HK-2 (cell line): ENCODE data around the gene POLR3C.
A peak's percentile ranks its signal among the peaks of the same experiment; 100 is the strongest.
"Not testable (repeated sequence)": the region's sequence is repeated elsewhere in the genome, so short reads cannot be mapped to it uniquely, and the experiment has no call there.

Experiments used
- DNase-seq: peaks from one replicate; pipeline ENCODE4 v3.0.0-alpha.2; 2018; ENCODE audit not compliant: unreplicated experiment

POLR3C gene, protein sequence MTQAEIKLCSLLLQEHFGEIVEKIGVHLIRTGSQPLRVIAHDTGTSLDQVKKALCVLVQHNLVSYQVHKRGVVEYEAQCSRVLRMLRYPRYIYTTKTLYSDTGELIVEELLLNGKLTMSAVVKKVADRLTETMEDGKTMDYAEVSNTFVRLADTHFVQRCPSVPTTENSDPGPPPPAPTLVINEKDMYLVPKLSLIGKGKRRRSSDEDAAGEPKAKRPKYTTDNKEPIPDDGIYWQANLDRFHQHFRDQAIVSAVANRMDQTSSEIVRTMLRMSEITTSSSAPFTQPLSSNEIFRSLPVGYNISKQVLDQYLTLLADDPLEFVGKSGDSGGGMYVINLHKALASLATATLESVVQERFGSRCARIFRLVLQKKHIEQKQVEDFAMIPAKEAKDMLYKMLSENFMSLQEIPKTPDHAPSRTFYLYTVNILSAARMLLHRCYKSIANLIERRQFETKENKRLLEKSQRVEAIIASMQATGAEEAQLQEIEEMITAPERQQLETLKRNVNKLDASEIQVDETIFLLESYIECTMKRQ

DNA sequence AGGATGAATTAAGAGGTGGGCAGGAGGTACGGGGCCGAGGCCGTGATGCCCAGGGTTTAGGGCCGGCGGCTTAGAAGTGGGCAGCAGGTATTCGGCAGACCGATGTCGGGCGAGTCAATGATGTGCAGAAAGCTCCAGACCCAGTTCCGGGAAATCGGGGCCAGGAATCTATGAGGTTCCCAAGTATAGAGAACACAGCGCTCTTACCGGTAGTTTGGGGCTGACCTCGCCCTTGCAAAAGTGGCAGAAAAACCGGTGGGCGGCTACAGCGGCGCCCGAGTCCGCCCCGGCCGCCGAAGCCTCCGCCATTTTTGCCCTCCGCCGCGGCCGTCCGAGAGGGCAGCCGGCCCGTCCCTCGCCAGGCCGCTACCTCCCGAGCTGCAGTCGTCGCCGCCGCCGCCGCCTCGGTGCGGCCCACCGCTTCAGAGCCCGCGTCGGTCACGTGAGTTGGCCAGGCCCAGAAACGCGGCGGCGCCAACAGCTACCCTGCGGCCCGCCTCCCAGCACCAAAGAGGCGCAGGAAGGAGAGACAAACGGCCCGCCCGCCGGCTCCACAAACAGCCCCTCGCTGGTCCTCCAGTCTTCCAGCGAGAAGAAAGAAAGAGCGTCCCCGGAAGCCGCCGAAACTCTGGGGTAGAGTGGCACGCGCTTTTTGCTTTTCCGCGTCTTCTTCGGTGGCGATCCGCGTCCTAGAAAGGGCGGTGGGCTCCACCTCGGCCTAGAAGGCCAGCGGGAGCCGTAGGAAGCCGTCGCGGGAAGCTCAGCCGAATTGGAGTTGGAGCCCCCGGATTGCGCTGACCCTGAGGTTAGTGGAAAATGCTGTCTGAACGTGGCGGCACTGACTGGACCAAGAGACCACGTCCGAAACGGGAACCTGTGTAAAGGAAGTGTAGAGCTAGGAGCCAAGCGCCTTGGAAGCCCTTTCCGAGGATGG lies at the start of gene POLR3C, which contains the start of gene RNF115:
POLR3C (plus strand) TSS at position 636 of the 934 bp plus-strand sequence. CDS start 1,577 bp downstream, outside the sequence.
RNF115 (minus strand) TSS at position 531 of the 934 bp plus-strand sequence; CDS start at position 309, 222 bp downstream.
- DNase-seq: peak; percentile 93

DNA sequence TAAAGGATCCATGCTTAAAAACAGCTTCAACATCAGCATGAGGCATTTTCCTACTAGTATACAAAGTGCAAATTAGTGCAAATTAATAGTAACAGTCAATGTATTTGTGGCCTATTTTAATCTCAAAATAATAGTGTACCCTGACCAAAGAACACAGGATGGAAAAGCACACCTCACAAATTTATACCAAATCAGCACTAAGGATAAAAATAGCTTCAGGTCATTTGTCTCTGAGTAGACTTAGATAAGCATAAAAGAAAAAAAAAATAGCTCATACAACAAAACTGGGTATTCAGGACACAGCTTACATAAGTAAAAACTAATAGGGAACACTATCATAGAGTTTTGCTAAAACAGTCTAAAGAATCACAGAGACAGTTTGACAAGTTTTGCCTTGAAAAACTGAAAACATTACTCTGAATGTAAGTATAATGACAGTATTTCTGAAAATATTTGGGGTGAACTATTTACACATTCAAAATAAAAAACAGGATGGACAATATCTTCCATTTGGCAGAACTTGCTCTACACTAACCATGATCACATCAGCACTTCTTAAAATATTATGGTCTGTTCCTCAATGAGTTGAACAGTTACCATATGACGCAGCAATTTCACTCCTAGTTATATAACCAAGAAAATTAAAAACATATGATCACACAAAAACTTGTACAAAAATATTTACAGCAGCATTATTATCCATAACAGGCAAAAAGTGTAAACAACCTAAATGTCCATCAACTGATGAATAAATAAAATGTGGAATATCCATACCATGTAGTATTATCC lies 46.4 kb upstream of the POLR3C start:
- DNase-seq: no peak

DNA sequence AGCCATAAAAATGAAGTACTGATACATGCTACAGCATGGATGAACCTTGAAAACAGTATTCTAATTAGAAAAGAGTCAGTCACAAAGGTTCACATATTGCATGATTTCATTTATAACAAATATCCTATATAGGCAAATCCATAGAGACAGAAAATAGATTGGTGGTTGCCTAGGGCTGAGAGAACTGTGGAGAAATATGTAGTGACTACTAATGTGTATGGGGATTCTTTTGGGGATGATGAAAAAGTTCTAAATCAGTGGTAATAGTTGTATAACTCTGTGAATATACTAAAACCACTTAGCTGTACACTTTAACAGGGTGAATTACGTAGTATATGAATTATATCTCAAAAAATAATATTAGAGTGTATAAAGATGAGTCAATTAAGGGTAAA lies 45.9 kb upstream of the POLR3C start:
- no peak for DNase-seq

DNA sequence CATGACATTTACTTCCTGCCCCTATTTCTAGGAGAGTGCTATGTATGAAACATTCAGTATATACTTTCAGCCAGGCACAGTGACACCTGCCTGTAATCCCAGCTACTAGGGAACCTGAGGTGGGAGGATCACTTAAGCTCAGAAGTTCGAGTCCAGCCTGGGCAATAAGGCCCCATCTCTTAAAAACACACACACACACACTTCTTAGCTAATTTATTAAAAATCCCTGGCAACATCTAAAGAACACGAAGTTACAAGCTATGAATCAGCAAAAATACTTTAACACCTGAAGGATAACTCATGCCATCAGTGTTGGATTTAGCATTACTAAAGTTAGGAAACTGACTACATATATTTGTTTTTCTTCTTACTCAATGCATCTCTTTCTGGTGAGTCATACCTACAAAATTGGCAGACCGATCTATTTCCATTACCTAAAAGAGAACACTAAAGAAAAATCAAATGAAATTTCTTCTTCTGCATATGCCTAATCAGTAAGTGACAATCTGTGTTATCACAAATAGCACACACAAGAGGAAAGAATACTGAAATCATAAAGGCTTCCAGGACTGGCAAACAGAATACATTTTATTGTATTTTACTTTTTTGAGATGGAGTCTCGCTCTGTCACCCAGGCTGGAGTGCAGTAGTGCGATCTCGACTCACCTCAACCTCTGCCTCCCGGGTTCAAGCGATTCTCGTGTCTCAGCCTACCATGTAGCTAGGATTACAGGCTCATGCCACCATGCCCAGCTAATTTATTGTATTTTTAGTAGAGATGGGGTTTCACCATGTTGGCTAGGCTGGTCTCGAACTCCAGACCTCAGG lies 41.5 kb upstream of the POLR3C start:
- peak; percentile 39 for DNase-seq

DNA sequence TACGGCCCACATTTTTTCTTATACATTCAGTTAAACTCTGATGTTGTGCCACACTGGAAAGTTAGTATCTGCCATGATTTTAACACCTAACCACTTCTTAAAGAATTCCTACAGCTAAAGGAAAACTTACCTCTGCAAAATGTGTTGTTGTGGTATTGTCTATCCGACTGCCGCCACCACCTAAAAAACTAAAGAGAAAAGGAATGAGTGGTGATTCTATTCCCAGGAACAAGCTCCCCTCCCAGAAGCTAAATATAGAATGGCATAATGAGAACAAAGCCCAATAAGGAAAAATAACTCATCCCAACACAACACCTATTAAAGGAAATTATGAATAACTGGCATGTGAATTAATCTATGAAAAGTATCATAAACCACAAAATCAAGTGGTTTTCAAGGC lies 39.6 kb upstream of the POLR3C start:
- DNase-seq: no peak

DNA sequence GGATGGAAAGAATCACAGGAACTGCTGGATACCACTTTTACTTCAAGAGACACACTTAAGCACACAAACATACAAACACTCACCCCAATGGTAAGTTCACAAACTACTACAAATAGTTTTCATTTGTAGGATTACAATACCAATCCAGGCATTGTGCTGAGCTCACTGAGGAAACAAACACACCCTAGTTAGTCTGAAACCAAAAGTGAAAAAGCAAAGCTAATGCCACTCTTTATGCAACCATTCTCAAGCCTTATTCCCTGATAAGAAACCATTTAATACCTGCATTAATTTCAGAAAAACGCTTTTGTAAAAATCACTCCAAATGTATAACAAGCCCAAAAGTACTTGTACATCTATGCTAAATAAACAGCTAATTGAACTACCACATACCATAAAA lies 38.5 kb upstream of the POLR3C start:
- no peak for DNase-seq

DNA sequence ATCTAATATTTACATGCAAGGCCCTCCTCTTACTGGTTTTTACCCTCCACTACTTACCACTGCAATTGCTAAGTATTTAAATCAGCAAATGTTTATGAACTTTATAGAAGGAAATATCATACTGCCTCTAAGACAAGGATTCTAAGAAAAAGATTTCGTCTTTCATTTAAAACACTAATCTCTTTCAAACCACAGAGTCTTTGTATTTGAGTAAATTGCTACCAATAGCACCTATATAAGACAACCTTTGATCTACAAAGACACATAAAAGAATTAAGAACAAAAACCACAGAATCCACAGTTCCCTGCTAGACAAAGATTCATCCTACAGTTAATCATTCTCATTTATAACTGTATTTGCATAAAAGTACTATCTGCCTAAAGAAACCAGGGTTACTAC lies 37.7 kb upstream of the POLR3C start:
- no peak for DNase-seq

DNA sequence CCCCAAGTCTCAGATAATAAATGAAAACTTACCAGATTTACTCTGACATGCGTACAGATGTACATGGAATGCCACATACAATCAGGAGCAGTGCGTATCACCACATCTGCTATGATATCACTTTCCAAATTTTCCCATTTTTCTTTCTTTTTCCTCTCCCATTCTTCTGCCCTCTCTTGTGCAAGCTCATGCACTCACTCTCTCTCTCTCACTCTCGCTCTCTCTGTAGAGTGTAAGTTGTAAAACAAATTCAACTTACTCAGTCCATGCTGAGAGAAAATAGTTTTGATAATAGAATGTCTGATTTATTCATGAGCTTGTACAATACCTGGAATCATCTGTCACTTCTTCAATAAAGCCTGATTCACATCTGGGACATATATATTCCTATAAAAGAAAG lies 35.4 kb upstream of the POLR3C start:
- no peak for DNase-seq

DNA sequence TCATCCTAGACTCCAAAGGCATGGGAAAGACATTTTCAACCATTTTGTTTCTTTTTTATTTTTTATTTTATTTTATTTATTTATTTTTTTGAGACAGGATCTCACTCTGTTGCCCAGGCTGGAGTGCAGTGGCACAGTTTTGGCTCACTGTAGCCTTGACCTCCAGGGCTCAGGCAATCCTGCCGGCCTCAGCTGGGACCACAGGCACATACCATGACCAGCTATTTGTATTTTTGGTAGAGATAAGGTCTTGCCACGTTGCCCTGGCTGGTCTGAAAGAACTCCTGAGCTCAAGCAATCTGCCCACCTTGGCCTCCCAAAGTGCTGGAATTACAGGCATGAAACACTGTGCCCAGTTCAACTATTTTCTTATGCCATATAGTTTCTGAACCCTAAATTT lies 32.1 kb upstream of the POLR3C start:
- not testable (repeated sequence) for DNase-seq

DNA sequence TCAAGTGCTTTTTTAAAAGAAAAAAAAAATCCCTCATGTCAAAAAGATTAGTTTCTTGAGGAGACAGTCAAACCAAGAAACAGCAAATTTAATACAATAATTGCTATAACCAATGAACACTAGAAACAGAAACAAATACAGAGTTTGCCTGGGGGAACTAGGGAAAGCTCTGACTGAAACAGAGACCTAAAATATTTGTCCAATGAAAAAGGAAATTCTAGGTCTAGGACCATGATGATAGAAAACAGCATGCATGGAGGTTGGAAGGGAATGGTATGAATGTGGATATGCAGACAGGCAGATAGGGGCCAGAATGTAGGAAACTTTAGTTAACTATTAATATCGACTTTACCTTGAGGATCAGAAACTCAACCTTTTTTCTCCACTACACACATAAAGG lies 31.5 kb upstream of the POLR3C start:
- no peak for DNase-seq

DNA sequence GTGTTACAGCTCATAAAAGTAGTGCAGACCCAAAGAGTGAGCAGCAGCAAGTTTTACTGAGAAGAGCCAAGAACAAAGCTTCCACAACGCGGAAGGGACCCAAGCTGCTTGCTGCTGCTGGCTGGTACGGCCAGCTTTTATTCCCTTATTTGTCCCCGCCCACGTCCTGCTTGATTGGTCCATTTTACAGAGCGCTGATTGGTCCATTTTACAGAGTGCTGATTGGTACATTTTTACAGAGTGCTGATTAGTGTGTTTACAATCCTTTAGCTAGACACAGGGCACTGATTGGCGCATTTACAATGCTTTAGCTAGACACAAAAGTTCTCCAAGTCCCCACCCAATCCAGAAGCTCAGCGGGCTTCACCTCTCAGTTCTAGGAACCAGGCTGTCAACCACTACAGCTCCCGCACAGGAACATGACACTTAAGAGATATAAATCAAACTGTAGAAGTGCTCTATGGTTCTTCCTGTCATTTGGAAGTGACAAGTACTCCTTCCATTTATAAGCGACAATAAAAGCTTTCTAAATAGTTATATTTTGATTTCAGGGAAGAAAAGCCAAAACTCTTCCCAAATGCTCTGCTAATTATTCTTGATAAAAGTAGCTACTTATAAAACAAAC lies 28.6 kb upstream of the POLR3C start:
- no peak for DNase-seq

DNA sequence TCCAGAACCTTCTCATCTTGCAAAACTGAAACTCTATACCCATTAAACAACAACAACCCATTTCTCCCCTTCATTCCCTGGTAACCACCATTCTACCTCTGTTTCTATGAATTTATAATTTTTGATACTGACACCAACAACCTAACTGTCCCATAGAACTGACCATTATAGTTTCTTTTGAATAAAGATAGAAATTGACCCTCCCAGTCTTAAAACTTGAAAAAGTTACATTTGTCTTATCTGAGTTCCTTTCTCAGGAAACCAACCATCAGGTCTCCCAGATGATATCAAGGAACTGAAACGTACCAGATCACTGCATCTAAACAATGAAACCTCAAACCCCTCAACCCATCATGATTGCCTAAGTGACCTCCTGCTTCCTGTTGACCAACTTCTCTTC lies 27.2 kb upstream of the POLR3C start:
- DNase-seq: no peak

DNA sequence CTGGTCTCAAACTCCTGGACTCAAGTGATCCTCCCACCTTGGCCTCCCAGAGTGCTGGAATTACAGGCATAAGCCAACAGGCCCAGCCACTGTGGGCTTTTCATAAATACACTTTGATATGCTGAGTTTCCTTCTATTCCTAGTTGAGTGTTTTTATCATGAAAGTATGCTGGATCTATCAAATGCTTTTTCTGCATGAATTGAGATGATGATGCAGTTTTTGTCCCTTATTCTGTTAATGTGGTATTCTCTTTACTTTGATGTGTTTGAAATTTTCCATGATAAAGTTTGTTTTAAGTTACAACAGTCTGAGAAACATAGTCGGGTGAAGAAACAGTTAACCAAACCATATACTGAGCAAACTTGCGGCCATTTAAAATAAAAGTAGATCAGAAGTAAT lies 24.2 kb upstream of the POLR3C start:
- DNase-seq: no peak

DNA sequence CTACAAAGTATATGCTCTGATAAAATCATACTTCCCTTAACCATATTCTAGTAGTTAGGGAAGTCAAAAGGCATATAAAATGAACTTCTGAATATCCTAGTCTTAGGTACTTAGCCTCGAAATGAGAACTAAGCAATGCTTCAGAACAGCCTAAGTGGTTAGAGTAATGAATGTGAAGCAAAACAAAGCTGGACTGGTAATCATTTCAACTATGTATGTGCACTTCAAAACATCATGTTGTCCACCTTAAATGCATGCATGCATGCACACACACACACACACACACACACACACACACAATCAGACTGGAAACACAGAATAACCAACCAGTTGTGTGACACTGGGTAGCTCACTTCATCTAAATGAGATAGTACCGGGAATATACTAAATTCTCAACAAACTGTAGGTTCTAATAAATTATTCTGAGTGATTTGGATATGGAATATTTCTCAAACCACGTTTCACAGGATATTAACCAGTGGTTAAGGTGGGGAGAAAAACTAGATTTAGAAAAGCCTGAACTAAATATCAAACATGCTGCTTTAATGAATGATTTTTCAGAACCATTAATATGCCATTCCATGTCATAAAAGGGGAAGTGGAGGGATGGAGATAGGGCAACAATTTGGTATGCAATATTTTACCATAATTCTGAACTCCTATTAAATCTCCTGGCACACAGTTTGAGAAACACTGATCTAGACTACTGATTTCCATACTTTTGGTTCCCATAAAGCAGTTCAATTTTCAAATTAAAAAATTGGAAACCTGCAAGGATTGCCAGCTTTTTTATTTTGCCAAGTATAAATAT lies 19.6 kb upstream of the POLR3C start:
- DNase-seq: no peak

DNA sequence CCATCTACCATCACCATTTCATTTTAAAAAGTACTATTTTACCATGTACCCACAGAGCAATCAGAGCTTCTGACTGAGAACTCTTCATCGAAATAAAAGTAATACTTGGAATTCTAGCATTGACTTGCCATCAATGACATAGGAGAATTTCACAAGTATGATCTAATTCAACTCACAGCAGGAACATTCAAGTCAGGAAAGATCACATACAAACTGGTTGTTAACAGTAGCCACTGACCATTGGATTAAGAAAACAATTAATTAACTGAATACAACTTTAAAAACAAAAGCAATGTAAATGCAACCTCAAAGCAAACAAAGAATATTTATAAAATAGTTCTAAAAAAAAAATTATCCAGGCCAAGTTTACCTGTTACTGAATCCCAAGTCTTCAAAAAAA lies 18.9 kb upstream of the POLR3C start:
- no peak for DNase-seq

DNA sequence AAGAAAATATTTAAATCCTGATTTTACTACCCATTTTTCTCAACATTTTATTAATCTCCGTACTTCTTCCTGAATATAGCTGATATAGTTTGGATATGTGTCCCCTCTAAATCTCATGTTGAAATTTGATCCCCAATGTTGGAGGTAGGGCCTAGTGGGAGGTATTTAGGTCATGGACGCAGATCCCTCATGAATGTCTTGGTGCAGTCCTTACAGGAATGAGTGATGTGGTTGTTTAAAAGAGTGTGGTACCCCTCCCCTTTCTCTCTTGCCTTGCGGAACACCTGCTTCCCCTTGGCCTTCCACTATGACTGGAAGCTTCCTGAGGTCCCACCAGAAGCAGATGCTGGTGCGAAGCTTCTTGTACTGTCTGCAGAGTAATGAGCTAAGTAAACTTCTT lies 17.6 kb upstream of the POLR3C start:
- no peak for DNase-seq

DNA sequence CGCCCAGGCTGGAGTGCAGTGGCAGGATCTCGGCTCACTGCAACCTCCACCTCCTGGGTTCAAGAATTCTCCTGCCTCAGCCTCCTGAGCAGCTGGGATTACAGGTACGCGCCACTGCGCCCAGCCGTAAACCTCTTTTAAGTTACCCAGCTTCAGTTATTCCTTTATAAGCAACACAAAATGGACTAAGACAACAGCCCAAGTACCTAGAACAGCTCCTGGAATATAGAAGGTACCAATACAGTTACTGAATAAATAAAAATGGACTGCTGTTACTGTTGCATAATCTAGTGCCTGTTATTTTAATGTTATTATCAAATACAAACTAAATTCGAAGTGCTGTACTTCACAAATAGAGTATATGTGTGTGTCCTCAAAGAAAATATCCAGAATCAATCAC lies 17.2 kb upstream of the POLR3C start:
- DNase-seq: no peak

DNA sequence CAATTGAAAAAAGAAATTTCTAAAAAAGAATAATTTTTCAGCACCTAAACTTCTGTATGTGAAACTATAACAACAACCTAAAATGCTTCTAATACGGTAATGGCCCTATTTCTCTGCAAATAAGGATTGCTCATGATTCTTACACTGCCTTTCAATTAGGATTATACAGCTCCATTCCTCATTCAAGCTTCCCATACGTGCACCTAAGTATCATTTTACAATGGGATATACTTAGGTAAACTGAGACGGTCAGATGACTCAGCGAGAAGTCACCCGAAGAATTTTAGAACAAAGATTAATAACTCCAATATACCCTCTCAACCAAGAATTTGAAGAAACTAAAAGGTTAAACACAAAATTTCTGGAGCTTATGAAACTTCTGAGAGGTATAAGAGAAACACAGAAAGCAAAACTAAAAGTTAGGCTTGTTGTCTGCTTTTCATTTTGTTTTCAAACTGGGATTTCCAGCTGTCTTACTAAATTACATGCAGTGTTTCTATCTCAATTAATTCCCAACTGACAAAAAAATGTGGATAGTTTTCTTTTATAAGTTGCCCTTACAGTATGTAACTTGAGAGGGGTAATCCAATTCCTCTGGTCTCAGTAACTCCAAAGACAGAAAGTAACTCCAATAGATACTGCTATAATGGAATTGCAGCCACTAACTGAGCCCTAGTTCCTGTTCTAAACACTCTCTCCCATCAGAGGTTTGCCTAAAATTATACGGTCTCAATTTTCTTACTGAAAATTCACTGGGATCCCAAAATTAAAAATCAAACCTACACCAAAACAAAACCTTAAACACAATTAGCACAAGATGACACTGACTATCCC lies 10.8 kb upstream of the POLR3C start:
- not testable (repeated sequence) for DNase-seq
